ENCODE measurements around the gene PAPOLG. TPM values are rescaled to one million over a fixed set of nuclear protein-coding genes. Genes with fewer than 3 reads are reported as not detected.

Gene PAPOLG
- total and polyA plus RNA-seq, 2 of the 13 experiments (the other 11 are each of a cell fraction or from before 2014, with no cell fraction given), result 10.1 to 10.4 TPM

GRCh38 chr2:60756097-60757087 lies at the start of gene PAPOLG (continued):
- TF ChIP-seq E2F2 (CRISPR knock-in tag; IDR thresholded peaks at IDR 0.05; ENCODE audit: borderline replicate concordance) (0 out of 2 replicates have a peak, but pooled peaks have one; percentile 16), NFYB (CRISPR knock-in tag; IDR thresholded peaks at IDR 0.05) (no peak), CERS6 (CRISPR knock-in tag; IDR thresholded peaks at IDR 0.05) (no peak), ZBTB14 (CRISPR knock-in tag; IDR thresholded peaks at IDR 0.05) (no peak), ZNF782 (CRISPR knock-in tag; IDR thresholded peaks at IDR 0.05; ENCODE audit: borderline replicate concordance) (no peak), ZNF251 (CRISPR knock-in tag; IDR thresholded peaks at IDR 0.05) (peak; percentile 25; the same call in 1 of the 2 replicates), CHCHD3 (CRISPR knock-in tag; IDR thresholded peaks at IDR 0.05) (no peak), ZNF772 (CRISPR knock-in tag; IDR thresholded peaks at IDR 0.05) (no peak), MED8 (CRISPR knock-in tag; IDR thresholded peaks at IDR 0.05; ENCODE audit: insufficient replicate concordance) (peak; percentile 36), SCMH1 (CRISPR knock-in tag; IDR thresholded peaks at IDR 0.05; ENCODE audit: borderline replicate concordance) (no peak), XRCC5 (optimal IDR thresholded peaks at IDR 0.05; ENCODE audit: low read length) (peak; percentile 66), ZBTB2 (CRISPR knock-in tag; IDR thresholded peaks at IDR 0.05; ENCODE audit: low read depth) (no peak), ARHGAP35 (CRISPR knock-in tag; IDR thresholded peaks at IDR 0.05; ENCODE audit: borderline replicate concordance) (no peak), ZNF570 (CRISPR knock-in tag; IDR thresholded peaks at IDR 0.05; ENCODE audit: borderline replicate concordance) (no peak), ZFP41 (CRISPR knock-in tag; IDR thresholded peaks at IDR 0.05; ENCODE audit: borderline replicate concordance) (no peak), PREB (CRISPR knock-in tag; IDR thresholded peaks at IDR 0.05) (no peak), ZNF761 (CRISPR knock-in tag; conservative IDR thresholded peaks at IDR 0.05) (0 out of 2 replicates have a peak, but pooled peaks have one; percentile 3), FOXK1 (CRISPR knock-in tag; IDR thresholded peaks at IDR 0.05; ENCODE audit: borderline replicate concordance, low read depth) (peak; percentile 75; the same call in 1 of the 2 replicates)

Data from HepG2 (cell line).